GM18861 (cell line): ENCODE measurements around the gene CBLB.

ENCODE experiments used
- ATAC-seq: cut with Tn5 transposase; IDR thresholded peaks from one replicate; pipeline ENCODE4 v1.9.1; 2021; ENCODE audit not compliant: unreplicated experiment

The CBLB gene

GRCh38 chr3:105868742-105869530 is at the start of gene CBLB:
Gene CBLB (minus strand): TSS chr3:105869012. CDS start chr3:105867577, 1,435 bp downstream.
- ATAC-seq, result peak; percentile 69

- no peak for ATAC-seq
Observed at GRCh38 chr3:105916767-105917166, 48.0 kb upstream of the CBLB start.

DNA sequence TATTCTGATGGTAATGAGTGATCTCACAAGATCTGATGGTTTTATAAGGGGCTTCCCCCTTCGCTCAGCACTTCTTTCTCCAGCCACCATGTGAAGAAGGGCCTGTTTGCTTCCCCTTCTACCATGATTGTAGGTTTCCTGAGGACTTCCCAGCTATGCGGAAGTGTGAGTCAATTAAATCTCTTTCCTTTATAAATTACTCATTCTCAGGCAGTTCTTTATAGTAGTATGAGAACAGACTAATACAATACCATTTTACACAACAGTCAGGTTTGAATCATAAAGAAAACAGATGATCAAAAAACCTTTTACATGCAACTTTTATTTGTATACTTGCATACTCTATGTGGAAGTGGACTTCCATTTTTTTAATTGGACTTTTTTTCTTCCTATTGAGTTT is 46.7 kb upstream of the CBLB start:
- ATAC-seq, result no peak

DNA sequence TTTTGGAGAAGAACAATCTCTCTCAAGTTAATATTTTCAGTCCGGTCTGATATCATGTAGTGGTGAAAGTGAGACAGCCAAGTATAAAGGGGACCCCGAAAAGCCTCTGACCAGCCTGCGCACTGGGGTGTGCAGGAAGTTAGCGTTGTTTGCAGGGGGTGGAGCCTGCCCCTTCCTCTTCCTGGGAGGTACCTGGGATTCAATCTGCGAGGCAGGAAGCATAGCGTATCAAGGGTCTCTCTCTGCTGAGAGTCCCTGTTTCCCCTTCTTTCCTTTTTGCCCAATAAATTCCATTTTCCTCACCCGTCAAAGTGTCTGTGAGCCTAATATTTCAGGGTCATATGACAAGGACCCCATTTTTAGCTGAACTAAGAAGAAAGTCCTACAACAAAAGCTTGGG is 44.8 kb upstream of the CBLB start:
- ATAC-seq, result no peak

DNA sequence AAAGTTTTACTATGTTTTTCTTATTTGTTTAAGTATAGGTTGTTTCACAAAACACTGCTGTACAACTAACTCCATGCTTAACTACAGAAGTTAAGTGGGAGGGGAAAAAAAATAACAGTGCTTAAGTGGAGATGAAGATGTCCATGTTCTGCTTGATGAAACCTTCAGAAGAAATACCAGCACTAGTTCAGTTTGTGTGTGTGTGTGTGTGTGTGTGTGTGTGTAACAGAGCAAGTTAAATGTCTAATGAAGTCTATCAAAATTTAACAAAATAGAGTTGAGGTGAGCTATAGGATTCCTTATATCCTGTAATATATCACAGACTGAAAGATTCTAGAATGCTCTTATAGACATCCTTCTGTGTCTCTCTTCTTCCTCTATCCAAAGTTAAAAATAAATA is 44.1 kb upstream of the CBLB start:
- no peak for ATAC-seq

GRCh38 chr3:105911496-105911895 is 42.7 kb upstream of the CBLB start:
- ATAC-seq, result no peak

DNA sequence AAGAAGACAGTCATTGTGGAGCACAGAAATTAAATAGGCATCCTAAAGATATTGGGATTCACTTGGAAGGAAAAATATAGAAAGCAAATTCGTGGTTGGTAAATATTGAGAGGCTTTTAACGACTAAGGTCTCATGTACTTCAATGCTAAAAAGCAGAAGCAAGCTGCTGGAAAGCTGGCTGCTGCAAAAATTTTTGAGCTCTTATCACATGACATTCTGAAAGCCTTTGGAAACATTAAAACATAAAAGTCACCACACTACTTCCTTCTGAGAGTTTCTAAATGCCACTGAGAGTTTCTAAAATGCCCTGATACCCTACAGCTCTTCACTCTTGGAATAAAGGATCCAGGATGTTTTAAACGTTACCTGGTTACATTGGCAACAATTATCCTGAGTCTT is 39.0 kb upstream of the CBLB start:
- peak; percentile 67 for ATAC-seq

DNA sequence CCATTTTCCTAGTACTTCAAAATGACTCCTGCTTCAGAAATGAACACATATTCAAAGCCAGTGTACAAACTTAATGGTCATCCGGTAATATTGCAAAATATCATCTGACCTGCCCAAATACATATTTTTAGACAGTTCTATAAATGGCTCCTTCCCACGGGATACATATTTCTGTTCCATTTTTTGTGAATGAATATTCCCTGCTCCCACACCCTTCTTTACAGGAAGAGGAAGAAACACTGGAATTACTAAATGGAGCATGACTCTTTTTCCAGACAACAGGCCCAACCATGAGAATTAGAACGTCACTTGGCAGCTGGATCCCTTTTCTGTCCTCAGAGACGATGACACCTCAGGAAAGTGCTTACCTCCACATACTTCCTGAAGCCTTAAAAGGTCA is 38.0 kb upstream of the CBLB start:
- no peak for ATAC-seq

- ATAC-seq, result no peak
Observed at GRCh38 chr3:105906345-105906744, 37.5 kb upstream of the CBLB start.

GRCh38 chr3:105905328-105905727 is 36.5 kb upstream of the CBLB start:
- no peak for ATAC-seq

DNA sequence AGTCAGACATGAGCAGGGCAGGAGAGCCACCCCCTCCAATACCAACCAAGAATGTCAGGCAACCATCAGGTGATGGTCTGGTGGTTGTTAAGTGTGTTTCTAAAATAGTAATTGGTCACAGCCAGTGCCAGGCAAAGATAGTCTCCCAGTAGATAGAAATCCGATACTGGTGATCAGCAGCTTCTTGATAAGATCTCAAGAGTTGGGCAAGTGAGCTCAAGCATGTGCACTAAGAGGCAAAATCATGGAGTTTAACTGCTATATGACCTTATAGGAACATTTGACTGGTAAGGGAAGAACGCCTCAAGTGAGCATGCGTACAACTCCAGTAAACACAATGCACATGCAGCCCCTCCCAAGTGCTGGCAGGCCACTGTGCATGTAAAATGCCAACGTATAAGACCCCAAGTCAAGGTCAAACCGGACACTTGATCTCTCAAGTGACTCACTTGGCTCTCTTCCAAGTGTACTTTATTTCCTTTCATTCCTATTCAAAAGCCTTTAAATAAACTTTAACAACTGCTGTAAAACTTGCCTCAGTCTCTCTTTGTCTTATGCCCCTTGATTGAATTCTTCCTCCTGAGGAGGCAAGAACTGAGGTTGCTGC is 36.0 kb upstream of the CBLB start:
- no peak for ATAC-seq

DNA sequence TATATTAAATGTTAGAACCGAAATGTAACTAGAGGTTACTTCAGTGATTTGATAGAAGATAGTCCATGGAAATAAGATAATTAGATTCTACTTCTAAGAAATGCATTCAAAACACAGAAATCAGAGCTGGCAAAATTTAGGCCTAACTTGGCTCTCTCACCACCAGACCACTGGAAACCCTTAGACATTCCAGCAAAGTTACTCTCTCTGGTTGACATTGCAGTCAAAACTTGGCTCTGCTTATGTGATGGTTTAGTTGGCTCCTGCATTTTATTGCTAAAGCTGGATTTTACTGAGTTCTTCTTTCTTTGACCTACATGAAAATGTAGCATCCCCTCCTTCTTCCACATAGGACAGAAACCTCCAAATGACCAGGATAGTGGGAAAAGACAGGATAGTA is 35.4 kb upstream of the CBLB start:
- ATAC-seq, result no peak

DNA sequence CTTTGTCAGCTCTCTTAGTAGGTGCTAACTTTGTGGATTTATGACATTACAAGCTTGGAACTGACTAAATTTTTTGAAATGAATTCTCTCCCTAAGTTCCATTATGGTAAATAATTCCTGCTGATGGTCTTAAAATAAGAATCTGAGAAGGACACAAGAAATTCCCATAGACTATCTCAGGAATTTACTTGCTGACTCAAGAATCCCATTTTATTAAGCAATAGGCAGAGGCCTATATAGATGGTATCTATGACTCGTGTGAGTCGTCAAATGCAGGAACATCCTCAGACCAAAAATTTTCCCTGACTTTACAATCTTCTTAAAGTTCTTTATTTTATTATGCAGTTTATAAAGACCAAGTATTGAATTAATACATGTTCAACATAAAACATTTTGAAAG is 30.7 kb upstream of the CBLB start:
- ATAC-seq, result no peak

GRCh38 chr3:105891101-105891500 is 22.3 kb upstream of the CBLB start:
- no peak for ATAC-seq

DNA sequence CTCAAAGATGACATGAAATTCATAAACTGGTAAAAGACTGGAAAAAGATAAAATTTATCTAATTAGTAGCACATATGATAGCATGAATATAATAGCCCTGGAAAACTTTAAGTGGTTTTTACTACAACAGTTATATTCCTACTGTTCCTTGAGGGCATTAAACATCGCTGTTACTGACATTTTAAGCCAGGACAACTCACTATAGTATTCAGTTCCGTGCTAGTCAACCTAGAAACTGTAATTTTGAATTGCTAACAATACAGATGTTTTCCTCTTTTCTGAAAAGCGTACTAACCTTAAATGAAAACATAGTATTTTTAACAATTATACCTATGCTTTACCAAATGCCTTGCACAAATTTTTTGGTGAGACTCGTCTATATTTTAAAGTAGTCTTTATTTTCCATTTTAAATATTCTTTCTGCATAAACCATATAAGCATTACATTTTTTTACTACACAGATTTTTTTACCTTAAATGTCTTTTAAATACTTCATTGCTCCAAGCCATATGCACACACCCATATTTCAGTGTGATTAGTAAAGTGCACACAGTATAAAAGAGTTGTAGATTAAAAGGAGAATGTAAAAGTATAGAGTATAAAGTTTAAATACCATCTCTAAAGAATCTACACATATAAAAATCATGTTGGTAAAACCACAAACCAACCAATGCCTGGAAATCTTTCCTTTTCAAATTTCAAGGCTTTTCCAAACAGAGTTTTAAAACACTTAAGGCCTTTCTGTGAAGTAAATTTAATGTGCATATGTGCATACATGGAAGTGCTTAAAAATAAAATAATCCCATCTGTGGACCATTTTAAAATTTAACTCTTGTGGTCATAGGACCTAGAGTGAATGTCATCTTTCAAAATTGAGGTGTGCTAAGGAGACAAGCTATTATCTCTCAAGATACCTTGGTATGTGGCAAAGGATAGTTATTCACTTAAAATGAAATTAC is 20.1 kb upstream of the CBLB start:
- no peak for ATAC-seq

- ATAC-seq, result no peak
Observed at GRCh38 chr3:105885256-105885655, 16.4 kb upstream of the CBLB start.

- no peak for ATAC-seq
Observed at GRCh38 chr3:105883798-105884377, 15.1 kb upstream of the CBLB start.

GRCh38 chr3:105880681-105881290 is 12.0 kb upstream of the CBLB start:
- no peak for ATAC-seq

- ATAC-seq, result no peak
Observed at GRCh38 chr3:105878061-105878460, 9.2 kb upstream of the CBLB start.

- no peak for ATAC-seq
Observed at GRCh38 chr3:105877336-105877910, 8.6 kb upstream of the CBLB start.
